ENCODE measurements around the gene CCNQ.
A peak's percentile ranks its signal among the peaks of the same experiment; 100 is the strongest.

The CCNQ gene

GRCh38 chrX:153598541-153599191 is at the start of gene CCNQ:
Gene CCNQ (minus strand): TSS chrX:153599139. CDS start chrX:153599073, 66 bp downstream.
- DNase-seq (ENCODE audit: low read depth), result peak; percentile 37

GRCh38 chrX:153647461-153648357 is 48.8 kb upstream of the CCNQ start:
- DNase-seq (ENCODE audit: low read depth), result no peak

- peak; percentile 60 for DNase-seq (ENCODE audit: low read depth)
Measured at GRCh38 chrX:153646620-153647373, 47.9 kb upstream of the CCNQ start, which contains the start of gene DUSP9. Gene DUSP9 (plus strand): TSS chrX:153647203. CDS start chrX:153647954, 751 bp downstream.

- no peak for DNase-seq (ENCODE audit: low read depth)
Measured at GRCh38 chrX:153645921-153646488, 47.1 kb upstream of the CCNQ start.

- no peak for DNase-seq (ENCODE audit: low read depth)
Measured at GRCh38 chrX:153645151-153645550, 46.2 kb upstream of the CCNQ start.

- no peak for DNase-seq (ENCODE audit: low read depth)
Measured at GRCh38 chrX:153644356-153645125, 45.6 kb upstream of the CCNQ start.

- peak; percentile 13 for DNase-seq (ENCODE audit: low read depth)
Measured at GRCh38 chrX:153643431-153644351, 44.8 kb upstream of the CCNQ start.

- no peak for DNase-seq (ENCODE audit: low read depth)
Measured at GRCh38 chrX:153642655-153643430, 43.9 kb upstream of the CCNQ start.

- no peak for DNase-seq (ENCODE audit: low read depth)
Measured at GRCh38 chrX:153642051-153642654, 43.2 kb upstream of the CCNQ start.

- DNase-seq (ENCODE audit: low read depth), result no peak
Measured at GRCh38 chrX:153641627-153642026, 42.7 kb upstream of the CCNQ start.

GRCh38 chrX:153640736-153641575 is 42.0 kb upstream of the CCNQ start:
- DNase-seq (ENCODE audit: low read depth), result no peak

GRCh38 chrX:153640045-153640686 is 41.2 kb upstream of the CCNQ start:
- DNase-seq (ENCODE audit: low read depth), result no peak

- no peak for DNase-seq (ENCODE audit: low read depth)
Measured at GRCh38 chrX:153639177-153640044, 40.5 kb upstream of the CCNQ start.

- DNase-seq (ENCODE audit: low read depth), result no peak
Measured at GRCh38 chrX:153638436-153639176, 39.7 kb upstream of the CCNQ start.

- DNase-seq (ENCODE audit: low read depth), result no peak
Measured at GRCh38 chrX:153638041-153638371, 39.1 kb upstream of the CCNQ start.

All from ELR (cell line).